B cell (primary cell): ENCODE results near the gene RHOD. TPM values are rescaled to one million over a fixed set of nuclear protein-coding genes. Genes with fewer than 3 reads are reported as not detected.

ENCODE experiments used
- ATAC-seq: fragments of 200-7000 bp; cut with Tn5 transposase; one replicate; pipeline ENCODE4 v1.10.0; 2021; ENCODE audit warnings: low read depth, mild to moderate bottlenecking, moderate number of reproducible peaks, moderate library complexity
- CTCF ChIA-PET: fragments of 350-600 bp; sonication (Branson Sonifier 250); formaldehyde crosslinking; loops from one replicate; lab custom pipeline; 2021; ENCODE audit warnings: antibody characterized with exemption, inconsistent platforms; lab: Charles Lee
- POLR2A ChIA-PET: fragments of 350-600 bp; sonication (Branson Sonifier 250); formaldehyde crosslinking; loops from one replicate; lab custom pipeline; 2021; ENCODE audit warnings: antibody characterized with exemption; lab: Charles Lee
- DNase-seq: peaks from one replicate; pipeline ENCODE4 v3.0.0; 2013
- H2AFZ ChIP-seq: 2 replicates; pipeline ENCODE4 v1.6.1; 2012; ENCODE audit warnings: mild to moderate bottlenecking, low read depth, low read length; ENCODE audit not compliant: insufficient read depth, poor library complexity, severe bottlenecking
- H3K27ac ChIP-seq, 2 donors: 1 replicate in 1 of 2; 2 replicates in 1 of 2; pipeline ENCODE4 v1.5.1; 2012 to 2013; ENCODE audit warnings: low read length in 2 of 2, mild to moderate bottlenecking in 2 of 2, moderate library complexity in 1 of 2
- H3K27me3 ChIP-seq, 4 experiments: fragments of 200-600 bp in 1 of 4; sonication (generic) in 1 of 4; replicated peaks in 1 of 4; 1 replicate in 2 of 4; 2 replicates in 2 of 4; pipeline versions ENCODE4 v1.6.1 to v1.7.0; 2013 to 2016; ENCODE audit warnings: low read length in 3 of 4, mild to moderate bottlenecking in 2 of 4, mixed read lengths in 1 of 4, moderate library complexity in 1 of 4; ENCODE audit not compliant: insufficient read depth in 4 of 4, control insufficient read depth in 3 of 4; ENCODE audit errors: control extremely low read depth in 1 of 4
- H3K36me3 ChIP-seq, 2 experiments: replicated peaks in 1 of 2; 1 replicate in 1 of 2; 2 replicates in 1 of 2; pipeline versions ENCODE4 v1.6.1 to v1.7.1; 2013; ENCODE audit warnings: low read length in 1 of 2; ENCODE audit not compliant: insufficient read depth in 2 of 2, control insufficient read depth in 1 of 2; ENCODE audit errors: control extremely low read depth in 1 of 2, extremely low read depth in 1 of 2
- H3K4me1 ChIP-seq, 2 donors: fragments of 200-600 bp in 1 of 2; sonication (generic) in 1 of 2; 1 replicate in 1 of 2; 2 replicates in 1 of 2; pipeline versions ENCODE4 v1.5.1 to v1.6.1; 2013 to 2017; ENCODE audit warnings: low read length in 2 of 2; ENCODE audit not compliant: control insufficient read depth in 2 of 2, insufficient read depth in 2 of 2
- H3K4me2 ChIP-seq: replicated peaks from 2 replicates; pipeline ENCODE3; 2012; ENCODE audit warnings: mild to moderate bottlenecking, low read depth, low read length; ENCODE audit not compliant: poor library complexity, severe bottlenecking
- H3K4me3 ChIP-seq, 5 experiments: fragments of 200-600 bp in 1 of 5; sonication (generic) in 1 of 5; 1 replicate in 3 of 5; 2 replicates in 2 of 5; pipeline versions ENCODE4 v1.5.1 to v1.7.0; 2011 to 2016; ENCODE audit warnings: low read length in 4 of 5, mild to moderate bottlenecking in 4 of 5, low read depth in 2 of 5, control low read depth in 1 of 5, moderate library complexity in 1 of 5; ENCODE audit not compliant: insufficient read depth in 1 of 5; ENCODE audit errors: control extremely low read depth in 1 of 5, extremely low read depth in 1 of 5
- H3K79me2 ChIP-seq: fragments of 200-600 bp; sonication (generic); one replicate; pipeline ENCODE4 v1.6.0; 2016; ENCODE audit warnings: low read length; ENCODE audit not compliant: control insufficient read depth, insufficient read depth
- H3K9ac ChIP-seq: fragments of 200-600 bp; sonication (generic); 2 replicates; pipeline ENCODE4 v1.6.1; 2017; ENCODE audit warnings: mild to moderate bottlenecking, low read length, moderate library complexity
- H3K9me3 ChIP-seq, 3 donors: one replicate each; pipeline versions ENCODE4 v1.6.1 to v1.7.1; 2013; ENCODE audit warnings: low read length in 2 of 3; ENCODE audit not compliant: control insufficient read depth in 2 of 3, insufficient read depth in 1 of 3; ENCODE audit errors: control extremely low read depth in 1 of 3
- H4K20me1 ChIP-seq: 2 replicates; pipeline ENCODE4 v1.6.0; 2012; ENCODE audit warnings: mild to moderate bottlenecking, low read length; ENCODE audit not compliant: insufficient read depth, control insufficient read depth, poor library complexity, severe bottlenecking
- H3K27ac Mint-ChIP-seq: one replicate; pipeline ENCODE4 v1.8.0; 2021; ENCODE audit warnings: mixed read lengths
- H3K27me3 Mint-ChIP-seq: one replicate; pipeline ENCODE4 v1.8.0; 2021; ENCODE audit warnings: mixed read lengths
- H3K4me1 Mint-ChIP-seq: one replicate; pipeline ENCODE4 v1.8.0; 2021; ENCODE audit warnings: mixed read lengths
- H3K4me3 Mint-ChIP-seq: one replicate; pipeline ENCODE4 v1.8.0; 2021; ENCODE audit warnings: mixed read lengths
- H3K9me3 Mint-ChIP-seq: one replicate; pipeline ENCODE4 v1.8.0; 2022; ENCODE audit warnings: mixed read lengths; ENCODE audit not compliant: insufficient read depth
- CTCF ChIP-seq: fragments of 200-600 bp; IDR thresholded peaks from one replicate; pipeline ENCODE4 v1.8.0; 2022; ENCODE audit warnings: antibody characterized with exemption, mild to moderate bottlenecking
- EZH2 ChIP-seq: IDR thresholded peaks from 2 replicates; pipeline ENCODE4 v1.6.1; 2012; ENCODE audit warnings: borderline replicate concordance, low read depth, mild to moderate bottlenecking, moderate library complexity, low read length; ENCODE audit not compliant: insufficient read depth, poor library complexity, severe bottlenecking
- WGBS: methylation state at CpG from one replicate; pipeline ENCODE4 v1.1.5; 2013; ENCODE audit warnings: missing lambda C conversion rate; ENCODE audit not compliant: insufficient coverage; 5-methylcytosine and 5-hydroxymethylcytosine counted together
- intact Hi-C: fragments of 100-400 bp; cut with micrococcal nuclease; formaldehyde crosslinking; loops from one replicate; pipeline ENCODE4 v1.10.0; 2022
- polyA plus RNA-seq: library from polyadenylated mRNA; depleted of rRNA; stranded (reverse); fragments of >200 nt; gene quantifications from 2 replicates; pipeline ENCODE4 v1.2.3, GENCODE V29; 2012
- total RNA-seq, 2 donors: library from RNA; stranded (reverse); fragments of 120-200 nt in 1 of 2; gene quantifications; 1 replicate in 1 of 2; 2 replicates in 1 of 2; pipeline versions ENCODE4 v1.2.3 to v1.2.4, GENCODE V29; 2013 to 2022

The RHOD gene
- total and polyA plus RNA-seq, 2 donors (not counting 1 experiment from before 2014, with no cell fraction given): 0.42 to 0.48 TPM

- no peak overlapping the region for H3K4me2 ChIP-seq
- H3K4me3 ChIP-seq: no peak overlapping the region
- peaks cover 58 to 65% of the 10 kb centered on the region in 2 donors for H3K4me1 ChIP-seq
- Mint-ChIP-seq H3K4me3 (no peak overlapping the region), H3K27me3 (peaks cover 40% of the 10 kb centered on the region), H3K27ac (no peak overlapping the region), H3K4me1 (peaks cover 56% of the 10 kb centered on the region), H3K9me3 (no peaks in the 10 kb centered on the region)
- ChIA-PET CTCF (interaction anchor here (1.1 kb wide), 1 partner anchor 602 kb away, joined by 3 read pairs; no protein-coding TSS in a partner anchor), POLR2A (no interaction called here)
- DNase-seq (no peak), ATAC-seq (no peak)
- H3K9me3 ChIP-seq: peaks cover 0 to 18% (median 0%) of the 10 kb centered on the region in 3 donors
- no peaks in the 10 kb centered on the region for H3K79me2 ChIP-seq
- no peak overlapping the region for H3K27ac ChIP-seq
- WGBS: 79% methylated on average over 2 of the region's 5 CpGs
- no peak overlapping the region for H3K9ac ChIP-seq
- H2AFZ ChIP-seq: no peak overlapping the region
- TF ChIP-seq EZH2: no peak
- no peak for TF ChIP-seq CTCF
- no peaks in the 10 kb centered on the region for H3K36me3 ChIP-seq
- intact Hi-C loops: no loop called here
- H3K27me3 ChIP-seq: peaks cover 0 to 85% (median 43%) of the 10 kb centered on the region in 4 experiments
- no peaks in the 10 kb centered on the region for H4K20me1 ChIP-seq
Observed at GRCh38 chr11:67026941-67027340, 29.7 kb upstream of the RHOD start.

- intact Hi-C loops: no loop called here
- Histone ChIP-seq H3K4me2 (peak overlapping the region; percentile 64), H2AFZ (no peak overlapping the region)
Observed at GRCh38 chr11:67027483-67027930, 29.1 kb upstream of the RHOD start.

More at GRCh38 chr11:67027483-67027930, 29.1 kb upstream of the RHOD start:
- Mint-ChIP-seq H3K4me1 (peaks cover 55% of the 10 kb centered on the region), H3K27me3 (peaks cover 40% of the 10 kb centered on the region), H3K27ac (peak overlapping the region; percentile 15), H3K9me3 (no peaks in the 10 kb centered on the region), H3K4me3 (peak overlapping the region; percentile 12)
- Histone ChIP-seq H3K36me3 (no peaks in the 10 kb centered on the region), H3K4me3 (peak overlapping the region in 1 of 5 experiments; percentile 9), H3K9ac (no peak overlapping the region), H4K20me1 (no peaks in the 10 kb centered on the region), H3K27ac (no peak overlapping the region), H3K27me3 (peaks cover 0 to 84% (median 40%) of the 10 kb centered on the region in 4 experiments), H3K9me3 (peaks cover 0 to 12% (median 0%) of the 10 kb centered on the region in 3 donors), H3K4me1 (peaks cover 54 to 65% of the 10 kb centered on the region in 2 donors), H3K79me2 (no peaks in the 10 kb centered on the region)
- ChIA-PET POLR2A (interaction anchor here (0.6 to 0.7 kb wide), 2 partner anchors 21 to 24 kb away, joined by 8 to 10 read pairs; no protein-coding TSS in a partner anchor), CTCF (interaction anchor here (1.1 kb wide), 1 partner anchor 602 kb away, joined by 3 read pairs; no protein-coding TSS in a partner anchor)
- ATAC-seq: peak; percentile 31
- DNase-seq: peak; percentile 53
- TF ChIP-seq EZH2 (no peak), CTCF (no peak)
- WGBS: 71% methylated on average over 10 of the region's 12 CpGs
